Neuronal stem cell (in vitro differentiated cells): ENCODE results near the gene CCT6A.
"Not testable (repeated sequence)": the region's sequence is repeated elsewhere in the genome, so short reads cannot be mapped to it uniquely, and the experiment has no call there.

Experiments
- DNase-seq: peaks from one replicate; pipeline ENCODE4 v3.0.0-alpha.2; 2013; ENCODE audit warnings: low spot score
- H2AFZ ChIP-seq: one replicate; pipeline ENCODE4 v1.6.1; 2013; ENCODE audit warnings: mild to moderate bottlenecking, low read length, inconsistent platforms
- H2AK5ac ChIP-seq: 2 replicates; pipeline ENCODE4 v1.6.1; 2013; ENCODE audit warnings: low read depth, mild to moderate bottlenecking, inconsistent platforms, low read length, moderate library complexity, mixed read lengths
- H2BK120ac ChIP-seq: 2 replicates; pipeline ENCODE4 v1.6.1; 2013; ENCODE audit warnings: low read depth, mild to moderate bottlenecking, inconsistent platforms, low read length, moderate library complexity, mixed read lengths
- H2BK12ac ChIP-seq: one replicate; pipeline ENCODE4 v1.6.1; 2013; ENCODE audit warnings: low read length, inconsistent platforms
- H2BK15ac ChIP-seq: 2 replicates; pipeline ENCODE4 v1.6.1; 2013; ENCODE audit warnings: mild to moderate bottlenecking, low read length, inconsistent platforms, mixed read lengths
- H2BK5ac ChIP-seq: one replicate; pipeline ENCODE4 v1.6.1; 2013; ENCODE audit warnings: inconsistent platforms, mild to moderate bottlenecking, low read length, moderate library complexity
- H3K14ac ChIP-seq: one replicate; pipeline ENCODE4 v1.6.1; 2013; ENCODE audit warnings: low read length, inconsistent platforms
- H3K18ac ChIP-seq: 2 replicates; pipeline ENCODE4 v1.6.1; 2013; ENCODE audit warnings: low read length, inconsistent platforms
- H3K23ac ChIP-seq: 2 replicates; pipeline ENCODE4 v1.6.1; 2013; ENCODE audit warnings: low read depth, mild to moderate bottlenecking, mixed read lengths, low read length, inconsistent platforms; ENCODE audit not compliant: poor library complexity
- H3K27ac ChIP-seq: replicated peaks from 3 replicates; pipeline ENCODE4 v1.5.1; 2013; ENCODE audit warnings: low read length, inconsistent platforms
- H3K27me3 ChIP-seq, 3 experiments: 2 replicates each; pipeline ENCODE4 v1.6.1; 2013; ENCODE audit warnings: low read length in 3 of 3, mild to moderate bottlenecking in 2 of 3, inconsistent platforms in 1 of 3, low read depth in 1 of 3, mixed read lengths in 1 of 3, moderate library complexity in 1 of 3; ENCODE audit not compliant: control insufficient read depth in 3 of 3, insufficient read depth in 3 of 3
- H3K36me3 ChIP-seq, 2 donors: replicated peaks in 1 of 2; 2 replicates each; pipeline ENCODE4 v1.6.1; 2013; ENCODE audit warnings: low read length in 2 of 2; ENCODE audit not compliant: control insufficient read depth in 2 of 2, insufficient read depth in 2 of 2
- H3K4ac ChIP-seq: 2 replicates; pipeline ENCODE4 v1.6.1; 2013; ENCODE audit warnings: inconsistent platforms, mild to moderate bottlenecking, low read length, moderate library complexity
- H3K4me1 ChIP-seq, 2 donors: 1 replicate in 1 of 2; 2 replicates in 1 of 2; pipeline ENCODE4 v1.6.1; 2013; ENCODE audit warnings: low read length in 2 of 2, low read depth in 1 of 2; ENCODE audit not compliant: control insufficient read depth in 2 of 2, insufficient read depth in 1 of 2
- H3K4me2 ChIP-seq: one replicate; pipeline ENCODE4 v1.6.1; 2013; ENCODE audit warnings: mild to moderate bottlenecking, low read length, inconsistent platforms; ENCODE audit not compliant: insufficient read depth, poor library complexity, severe bottlenecking
- H3K4me3 ChIP-seq, 2 donors: 2 replicates each; pipeline ENCODE4 v1.5.1; 2013; ENCODE audit warnings: low read length in 2 of 2, mild to moderate bottlenecking in 2 of 2, inconsistent platforms in 1 of 2, moderate library complexity in 1 of 2
- H3K79me1 ChIP-seq: one replicate; pipeline ENCODE4 v1.6.1; 2013; ENCODE audit warnings: low read depth, mild to moderate bottlenecking, inconsistent platforms, low read length, moderate library complexity
- H3K9ac ChIP-seq: one replicate; pipeline ENCODE4 v1.6.1; 2013; ENCODE audit warnings: mild to moderate bottlenecking, low read depth, low read length, inconsistent platforms; ENCODE audit not compliant: poor library complexity
- H3K9me3 ChIP-seq, 2 donors: replicated peaks in 1 of 2; 2 replicates each; pipeline versions ENCODE3 to v1.6.1; 2013; ENCODE audit warnings: low read length in 2 of 2, mild to moderate bottlenecking in 2 of 2, inconsistent platforms in 1 of 2, low read depth in 1 of 2, mixed read lengths in 1 of 2, moderate library complexity in 1 of 2; ENCODE audit not compliant: control insufficient read depth in 2 of 2, insufficient read depth in 1 of 2
- H4K8ac ChIP-seq: one replicate; pipeline ENCODE4 v1.6.1; 2013; ENCODE audit warnings: low read depth, mild to moderate bottlenecking, inconsistent platforms, low read length, moderate library complexity
- H4K91ac ChIP-seq: one replicate; pipeline ENCODE4 v1.6.1; 2013; ENCODE audit warnings: low read length, low read depth, mild to moderate bottlenecking, inconsistent platforms; ENCODE audit not compliant: poor library complexity
- WGBS, 2 donors: extraction: QIAGEN DNeasy Blood & Tissue Kit; methylation state at CpG; one replicate each; pipeline ENCODE4 v1.1.7; 2013; ENCODE audit warnings: missing lambda C conversion rate in 2 of 2, mixed read lengths in 1 of 2; ENCODE audit not compliant: insufficient read length in 2 of 2, insufficient replicate concordance in 1 of 2; ENCODE audit errors: extremely low coverage in 2 of 2; 5-methylcytosine and 5-hydroxymethylcytosine counted together

The CCT6A gene

DNA sequence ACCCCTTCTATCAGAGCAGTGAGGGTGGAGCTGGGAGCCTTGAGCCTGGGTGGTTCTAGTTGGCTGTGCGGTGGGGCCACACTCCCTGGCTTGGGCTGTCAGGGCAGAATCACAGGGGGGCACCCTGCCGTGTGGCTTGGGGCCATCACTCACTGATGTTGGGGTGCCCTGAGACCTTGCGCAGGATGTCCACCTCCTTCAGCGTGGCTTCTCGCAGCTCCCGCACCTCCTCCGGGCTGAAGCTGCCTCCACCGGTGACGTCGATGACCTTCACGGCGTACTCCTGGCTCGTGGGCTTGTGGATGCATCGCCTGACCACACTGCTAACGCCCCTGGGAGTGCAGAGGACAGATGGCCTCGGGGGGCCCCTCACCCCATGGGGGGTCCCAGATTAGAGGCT is 35.9 kb downstream of the CCT6A start:
- no peak overlapping the region for H3K9ac ChIP-seq
- H2AK5ac ChIP-seq = peak overlapping the region; percentile 46
- no peak overlapping the region for H2BK15ac ChIP-seq
- no peak overlapping the region for H3K23ac ChIP-seq
- no CpG with 5 or more reads among the region's 16 CpGs for WGBS, 2 donors
- no peak overlapping the region for H2BK120ac ChIP-seq
- peak overlapping the region; percentile 17 for H3K14ac ChIP-seq
- H3K4ac ChIP-seq = peak overlapping the region; percentile 37
- no peak for DNase-seq
- peak overlapping the region; percentile 4 for H3K18ac ChIP-seq
- no peaks in the 10 kb centered on the region for H3K9me3 ChIP-seq
- H3K36me3 ChIP-seq = peaks cover 4 to 10% of the 10 kb centered on the region in 2 donors
- no peak overlapping the region for H3K27ac ChIP-seq
- H3K4me3 ChIP-seq = peak overlapping the region in 1 of 2 donors; percentile 63
- H4K91ac ChIP-seq = no peak overlapping the region
- H3K27me3 ChIP-seq = no peaks in the 10 kb centered on the region
- no peak overlapping the region for H4K8ac ChIP-seq
- no peak overlapping the region for H2BK12ac ChIP-seq
- no peak overlapping the region for H2BK5ac ChIP-seq
- no peaks in the 10 kb centered on the region for H3K79me1 ChIP-seq
- no peak overlapping the region for H3K4me2 ChIP-seq
- H3K4me1 ChIP-seq = no peaks in the 10 kb centered on the region
- H2AFZ ChIP-seq = no peak overlapping the region

DNA sequence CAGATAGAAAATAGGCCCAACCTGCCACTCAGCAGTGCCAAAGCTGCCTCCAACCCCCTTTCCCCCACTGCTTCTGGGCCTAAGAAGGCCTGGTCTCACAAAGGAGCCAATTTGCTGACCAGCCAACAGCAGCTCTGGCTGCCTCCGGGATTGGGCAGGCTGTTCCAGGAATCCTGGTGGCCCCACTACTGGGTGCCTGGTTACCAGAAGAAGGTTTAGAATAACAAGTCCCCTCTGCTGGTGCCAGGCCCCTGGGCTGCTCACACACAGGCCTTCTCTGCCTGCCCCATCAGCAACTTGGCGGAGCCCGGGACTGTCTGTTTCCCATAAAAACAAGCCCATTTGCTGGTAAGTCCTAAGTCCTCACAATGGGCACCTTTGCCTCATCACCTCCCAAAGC is 40.0 kb downstream of the CCT6A start:
- Histone ChIP-seq H2AFZ (no peak overlapping the region), H3K14ac (no peak overlapping the region), H2BK120ac (no peak overlapping the region), H3K9ac (no peak overlapping the region), H3K79me1 (no peaks in the 10 kb centered on the region), H3K23ac (no peak overlapping the region), H2BK15ac (no peak overlapping the region), H2AK5ac (no peak overlapping the region), H3K27me3 (no peaks in the 10 kb centered on the region), H3K4me2 (no peak overlapping the region), H3K18ac (no peak overlapping the region), H3K4me3 (no peak overlapping the region), H3K9me3 (no peaks in the 10 kb centered on the region), H3K4ac (no peak overlapping the region), H3K36me3 (peaks cover 4 to 7% of the 10 kb centered on the region in 2 donors), H2BK5ac (no peak overlapping the region), H3K4me1 (no peaks in the 10 kb centered on the region), H2BK12ac (no peak overlapping the region), H3K27ac (no peak overlapping the region), H4K91ac (no peak overlapping the region), H4K8ac (no peak overlapping the region)
- DNase-seq = no peak
- WGBS, 2 donors = no CpG with 5 or more reads among the region's 3 CpGs

- H2BK120ac ChIP-seq, H3K27me3 ChIP-seq, H3K9ac ChIP-seq, H4K91ac ChIP-seq, H3K27ac ChIP-seq, H3K36me3 ChIP-seq, H3K4me3 ChIP-seq, H3K79me1 ChIP-seq, H3K14ac ChIP-seq, H2BK5ac ChIP-seq, H4K8ac ChIP-seq, H2AFZ ChIP-seq, H3K18ac ChIP-seq, H3K23ac ChIP-seq, H2BK12ac ChIP-seq, H3K4me1 ChIP-seq, DNase-seq, H3K4me2 ChIP-seq, H3K4ac ChIP-seq, H3K9me3 ChIP-seq, H2AK5ac ChIP-seq, H2BK15ac ChIP-seq: not testable (repeated sequence)
- WGBS, 2 donors = no CpG with 5 or more reads among the region's 6 CpGs
Observed at GRCh38 chr7:56092388-56092787, 40.8 kb downstream of the CCT6A start.

- no peak within 1 kb of the TSS for H4K91ac ChIP-seq
- no peaks in the 10 kb centered on the region for H3K4me1 ChIP-seq
- no peak within 1 kb of the TSS for H3K4me2 ChIP-seq
- WGBS, 2 donors = no CpG with 5 or more reads among the region's 19 CpGs
- H3K27ac ChIP-seq = no peak within 1 kb of the TSS
- H2AK5ac ChIP-seq = no peak within 1 kb of the TSS
- H2AFZ ChIP-seq = no peak within 1 kb of the TSS
- H2BK12ac ChIP-seq = no peak within 1 kb of the TSS
- peak within 1 kb of the TSS; percentile 57 for H3K18ac ChIP-seq
- no peak within 1 kb of the TSS for H3K9ac ChIP-seq
- no peaks in the 10 kb centered on the region for H3K27me3 ChIP-seq
- no peaks in the 10 kb centered on the region for H3K9me3 ChIP-seq
- H3K36me3 ChIP-seq = peaks cover 0 to 2% of the 10 kb centered on the region in 2 donors
- no peak within 1 kb of the TSS for H2BK120ac ChIP-seq
- H3K4ac ChIP-seq = no peak within 1 kb of the TSS
- no peaks in the 10 kb centered on the region for H3K79me1 ChIP-seq
- DNase-seq = no peak
- H4K8ac ChIP-seq = no peak within 1 kb of the TSS
- no peak within 1 kb of the TSS for H3K23ac ChIP-seq
- no peak within 1 kb of the TSS for H2BK15ac ChIP-seq
- peak within 1 kb of the TSS; percentile 56 for H3K14ac ChIP-seq
- no peak within 1 kb of the TSS for H2BK5ac ChIP-seq
- H3K4me3 ChIP-seq = no peak within 1 kb of the TSS
Observed at GRCh38 chr7:56092789-56093531, 41.4 kb downstream of the CCT6A start, which contains the start of gene PHKG1. PHKG1 (minus strand) TSS chr7:56092952; CDS start chr7:56088941, 4,011 bp downstream.
